ENCODE data around the gene NUDT1. TPM values are rescaled to one million over a fixed set of nuclear protein-coding genes. Genes with fewer than 3 reads are reported as not detected.
"Not testable (repeated sequence)": the region's sequence is repeated elsewhere in the genome, so short reads cannot be mapped to it uniquely, and the experiment has no call there.

The NUDT1 gene
- total RNA-seq, 2 experiments from 2014 or later: 85.5 to 86.8 TPM

DNA sequence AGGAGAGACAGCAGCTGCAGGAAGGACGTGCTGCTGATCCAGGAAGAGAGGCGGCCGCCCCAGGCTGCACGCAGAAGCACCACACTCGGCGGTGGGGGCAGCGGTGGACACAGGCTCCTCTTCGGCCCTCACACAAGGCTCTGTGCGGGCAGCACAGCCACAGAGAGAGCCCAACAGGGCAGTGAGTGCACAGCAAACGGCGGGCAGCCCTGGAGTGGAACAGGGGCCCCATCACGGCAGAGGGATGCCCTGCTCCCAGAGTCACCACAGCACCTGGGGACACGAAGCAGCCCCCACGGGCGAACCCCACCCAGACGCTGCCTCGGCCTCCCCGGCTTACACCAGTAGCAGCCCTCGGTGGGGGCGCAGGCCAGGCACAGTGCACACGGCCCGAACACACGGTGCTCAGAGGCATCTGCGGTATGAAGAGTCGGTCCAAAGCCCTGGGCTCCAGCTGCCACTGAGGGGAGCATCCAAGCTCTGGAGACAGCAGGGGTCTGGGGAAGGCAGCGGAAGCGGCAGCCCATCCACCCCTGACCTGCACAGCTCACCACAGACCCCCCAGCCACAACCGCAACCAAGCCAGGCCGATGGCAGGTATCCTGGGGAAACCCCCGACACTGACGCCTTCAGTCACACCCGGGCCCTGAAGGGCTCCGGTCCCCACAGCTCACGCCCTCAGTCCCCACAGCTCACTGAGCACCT is 16.8 kb downstream of the NUDT1 start:
- ChIA-PET POLR2A (interaction anchor here (0.9 kb wide), 1 partner anchor 14 kb away, joined by 3 read pairs; no protein-coding TSS in a partner anchor), CTCF (interaction anchor here (0.6 kb wide), 1 partner anchor 88 kb away, joined by 3 read pairs; no protein-coding TSS in a partner anchor)

DNA sequence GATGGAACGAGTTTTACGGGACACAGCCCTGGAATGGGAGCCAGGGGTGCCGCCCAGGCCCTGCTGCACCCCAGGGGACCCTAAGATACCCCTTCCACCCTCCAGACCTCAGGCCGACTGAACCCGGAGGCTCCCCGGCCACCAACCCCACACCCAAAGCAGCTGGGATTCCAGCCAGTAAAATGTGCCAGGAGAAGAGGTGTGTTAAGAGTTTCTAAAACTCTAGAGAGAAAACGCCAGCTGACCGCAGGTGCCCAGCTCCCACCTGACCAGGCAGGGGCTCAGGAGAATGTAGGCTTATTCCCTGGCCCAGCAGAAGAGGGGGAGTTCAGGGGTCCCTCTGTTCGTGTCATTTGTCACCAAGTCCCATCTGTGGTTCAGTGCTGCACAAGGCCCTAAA is 17.5 kb downstream of the NUDT1 start:
- ChIA-PET POLR2A (interaction anchor here (0.9 kb wide), 1 partner anchor 14 kb away, joined by 3 read pairs; no protein-coding TSS in a partner anchor), CTCF (interaction anchor here (0.6 kb wide), 1 partner anchor 87 kb away, joined by 3 read pairs; no protein-coding TSS in a partner anchor)

DNA sequence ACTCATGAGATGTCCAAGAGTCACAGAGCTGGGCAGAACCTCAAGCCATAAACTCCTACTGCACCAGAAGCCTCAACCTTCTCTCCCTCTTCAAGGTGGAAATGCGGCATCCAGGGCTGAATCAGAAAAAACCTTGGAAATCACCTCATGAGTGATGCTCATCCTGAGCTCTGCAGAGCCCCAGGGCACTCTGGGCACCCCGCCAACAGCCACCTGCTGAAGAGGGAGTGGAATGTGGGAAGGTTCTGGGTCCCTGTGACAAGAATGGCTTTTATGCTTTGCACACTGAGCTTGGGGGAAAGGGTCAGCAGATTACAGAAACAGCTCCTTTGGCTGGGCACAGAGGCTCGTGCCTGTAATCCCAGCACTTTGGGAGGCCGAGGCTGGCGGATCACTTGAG is 18.8 kb downstream of the NUDT1 start:
- POLR2A ChIA-PET: no interaction called here
- CTCF ChIA-PET: interaction anchor here (1.4 kb wide), 1 partner anchor 18 kb away, joined by 3 read pairs; the partner anchor contains the start of genes MRM2 and NUDT1

DNA sequence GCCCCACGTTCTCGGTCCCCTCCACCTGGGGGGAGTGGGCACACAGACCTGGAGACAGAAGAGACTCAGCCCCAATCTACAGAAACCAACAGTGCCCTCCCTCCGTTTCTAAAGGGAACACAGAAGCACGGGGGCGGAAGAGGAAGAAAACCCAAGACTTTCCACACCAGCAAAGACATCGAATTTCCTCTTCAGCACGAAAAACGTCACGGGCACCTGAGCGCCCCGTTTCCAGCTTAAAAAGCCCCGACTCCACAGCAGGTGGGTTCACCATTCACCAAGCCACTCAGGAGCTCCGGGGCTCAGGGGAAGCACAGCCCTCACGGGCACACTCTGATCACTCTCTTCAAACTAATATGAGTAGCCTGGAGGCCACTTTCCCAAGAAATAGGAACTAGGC is 19.6 kb downstream of the NUDT1 start:
- ChIA-PET POLR2A (no interaction called here), CTCF (interaction anchor here (1.4 kb wide), 1 partner anchor 19 kb away, joined by 3 read pairs; the partner anchor contains the start of genes MRM2 and NUDT1)

DNA sequence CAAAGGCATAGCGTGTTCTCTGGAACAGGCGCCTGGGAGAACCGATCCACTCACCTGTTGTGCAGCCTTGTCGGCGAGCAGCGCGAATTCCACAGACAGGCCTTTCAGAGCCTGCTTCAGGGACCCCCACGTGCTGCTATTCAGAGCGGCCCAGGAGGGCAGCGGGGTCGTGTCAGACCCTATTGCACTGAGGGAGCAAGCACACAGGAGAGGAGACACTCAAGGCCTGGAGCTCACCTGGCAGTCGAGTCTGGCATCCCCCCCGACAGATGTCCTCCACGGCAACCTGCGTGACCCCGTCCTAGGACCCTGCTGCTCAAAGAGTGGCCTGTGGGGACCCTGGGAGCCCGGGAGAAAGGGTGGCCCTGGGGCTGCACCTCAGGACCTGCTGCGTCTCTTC is 21.1 kb downstream of the NUDT1 start:
- CTCF ChIA-PET: no interaction called here
- POLR2A ChIA-PET: no interaction called here

DNA sequence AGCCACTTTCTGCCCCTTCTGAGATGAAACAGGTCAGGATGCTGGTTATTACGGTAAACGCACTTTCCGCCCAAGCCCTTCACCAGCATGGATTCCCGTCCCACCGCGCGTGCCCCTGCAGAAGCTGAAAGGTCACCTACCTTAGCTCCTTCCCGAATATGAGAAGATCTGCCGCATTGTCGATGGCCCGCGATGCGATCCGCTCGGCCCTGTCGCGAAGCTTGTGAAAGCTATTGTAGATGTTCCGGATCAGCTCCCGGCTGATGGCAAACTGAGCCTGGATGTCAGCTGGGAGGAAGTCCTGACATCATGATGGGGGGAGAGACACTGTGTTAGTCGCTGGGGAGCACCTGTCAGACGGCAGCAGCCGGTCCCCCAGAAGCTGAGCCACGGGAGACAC is 22.1 kb downstream of the NUDT1 start:
- CTCF ChIA-PET: no interaction called here
- POLR2A ChIA-PET: no interaction called here

DNA sequence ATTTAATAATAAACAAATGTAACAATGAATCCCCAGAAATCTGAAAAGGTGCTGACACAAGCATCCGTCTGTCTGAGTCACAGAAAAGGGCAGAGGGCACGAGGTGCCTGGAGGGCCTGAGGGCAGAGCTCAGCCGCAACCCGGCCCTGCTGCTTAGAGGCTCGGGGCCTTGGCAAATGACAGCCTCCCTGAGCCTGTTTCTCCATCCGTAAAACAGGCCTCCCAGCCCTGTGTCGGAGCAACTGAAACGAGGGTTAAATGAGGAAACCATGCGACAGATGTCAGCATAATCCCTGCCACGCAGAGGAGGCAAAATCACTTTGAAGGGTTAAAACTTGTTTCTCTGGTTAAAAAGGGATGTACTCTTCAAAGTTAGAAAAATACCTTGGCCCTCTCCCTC is 24.9 kb downstream of the NUDT1 start:
- CTCF ChIA-PET: no interaction called here
- POLR2A ChIA-PET: no interaction called here

DNA sequence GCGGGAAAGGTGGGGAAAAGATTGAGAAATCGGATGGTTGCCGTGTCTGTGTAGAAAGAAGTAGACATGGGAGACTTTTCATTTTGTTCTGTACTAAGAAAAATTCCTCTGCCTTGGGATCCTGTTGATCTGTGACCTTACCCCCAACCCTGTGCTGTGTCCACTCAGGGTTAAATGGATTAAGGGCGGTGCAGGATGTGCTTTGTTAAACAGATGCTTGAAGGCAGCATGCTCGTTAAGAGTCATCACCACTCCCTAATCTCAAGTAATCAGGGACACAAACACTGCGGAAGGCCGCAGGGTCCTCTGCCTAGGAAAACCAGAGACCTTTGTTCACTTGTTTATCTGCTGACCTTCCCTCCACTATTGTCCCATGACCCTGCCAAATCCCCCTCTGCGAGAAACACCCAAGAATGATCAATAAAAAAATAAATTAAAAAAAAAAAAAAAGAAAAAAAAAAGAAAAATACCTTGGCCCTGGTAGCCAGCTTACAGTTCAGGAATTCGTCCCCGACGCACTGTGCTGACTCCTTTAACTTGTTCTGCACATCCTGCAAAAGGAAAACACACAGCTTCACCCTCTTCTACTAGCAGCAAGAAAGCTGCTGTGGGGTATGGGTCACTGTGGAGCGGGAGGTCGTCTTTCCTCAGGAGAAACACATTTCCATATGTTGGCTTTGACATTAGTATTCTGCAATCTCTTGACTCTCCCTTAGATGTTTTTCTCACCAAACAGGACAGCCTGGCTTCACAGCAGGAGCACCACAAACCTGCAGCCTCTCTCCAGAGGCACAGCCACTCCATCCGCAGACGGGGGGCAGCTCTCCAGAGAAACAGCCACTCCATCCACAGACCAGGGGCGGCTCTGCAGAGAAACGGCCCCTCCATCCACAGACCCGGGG is 27.3 kb downstream of the NUDT1 start:
- POLR2A ChIA-PET, CTCF ChIA-PET: not testable (repeated sequence)

DNA sequence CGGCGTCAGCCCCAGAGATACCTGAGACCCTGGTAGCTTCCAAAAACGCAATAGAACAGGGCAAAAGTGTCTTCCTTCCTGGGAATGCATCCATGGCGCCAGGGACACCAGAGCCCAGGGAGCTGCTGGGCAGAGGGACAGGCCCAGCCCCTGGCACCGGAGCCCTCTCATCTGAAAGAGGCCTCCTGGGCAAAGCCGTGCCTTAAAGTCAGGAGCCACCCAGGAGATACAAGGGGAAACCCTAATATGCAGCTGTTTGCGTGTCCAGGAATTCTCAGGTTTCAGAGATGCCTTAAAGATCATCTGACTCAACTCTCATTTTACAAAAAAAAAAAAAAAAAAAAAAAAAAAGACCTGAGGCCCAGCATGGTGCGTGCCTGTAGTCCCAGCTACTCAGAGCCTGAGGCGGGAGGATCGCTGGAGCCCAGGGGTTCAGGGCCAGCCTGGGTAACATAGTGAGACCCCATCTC is 28.0 kb downstream of the NUDT1 start:
- POLR2A ChIA-PET: no interaction called here
- CTCF ChIA-PET: interaction anchor here (1.0 kb wide), 1 partner anchor 19 kb away, joined by 3 read pairs; no protein-coding TSS in a partner anchor

DNA sequence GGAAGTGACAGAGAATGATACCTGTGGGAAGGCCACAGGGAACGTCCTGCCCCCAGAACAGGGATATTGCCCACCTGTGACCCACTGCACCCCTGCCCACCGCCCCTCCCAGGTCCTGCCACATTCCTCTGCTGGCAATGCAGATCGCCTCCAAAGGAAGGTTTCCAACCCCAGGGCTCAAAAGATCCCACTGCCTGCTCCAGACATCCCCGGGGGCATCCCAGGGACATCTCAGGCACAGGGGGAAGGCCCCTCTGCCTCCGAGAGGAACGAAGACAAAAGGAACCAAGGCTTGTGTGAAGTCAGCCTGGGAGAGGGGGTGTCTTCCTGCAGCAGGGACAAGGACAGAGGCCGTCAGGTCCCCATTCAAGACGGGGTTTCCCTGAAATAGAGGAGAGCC is 28.5 kb downstream of the NUDT1 start:
- ChIA-PET CTCF (interaction anchor here (1.0 kb wide), 1 partner anchor 18 kb away, joined by 3 read pairs; no protein-coding TSS in a partner anchor), POLR2A (no interaction called here)

DNA sequence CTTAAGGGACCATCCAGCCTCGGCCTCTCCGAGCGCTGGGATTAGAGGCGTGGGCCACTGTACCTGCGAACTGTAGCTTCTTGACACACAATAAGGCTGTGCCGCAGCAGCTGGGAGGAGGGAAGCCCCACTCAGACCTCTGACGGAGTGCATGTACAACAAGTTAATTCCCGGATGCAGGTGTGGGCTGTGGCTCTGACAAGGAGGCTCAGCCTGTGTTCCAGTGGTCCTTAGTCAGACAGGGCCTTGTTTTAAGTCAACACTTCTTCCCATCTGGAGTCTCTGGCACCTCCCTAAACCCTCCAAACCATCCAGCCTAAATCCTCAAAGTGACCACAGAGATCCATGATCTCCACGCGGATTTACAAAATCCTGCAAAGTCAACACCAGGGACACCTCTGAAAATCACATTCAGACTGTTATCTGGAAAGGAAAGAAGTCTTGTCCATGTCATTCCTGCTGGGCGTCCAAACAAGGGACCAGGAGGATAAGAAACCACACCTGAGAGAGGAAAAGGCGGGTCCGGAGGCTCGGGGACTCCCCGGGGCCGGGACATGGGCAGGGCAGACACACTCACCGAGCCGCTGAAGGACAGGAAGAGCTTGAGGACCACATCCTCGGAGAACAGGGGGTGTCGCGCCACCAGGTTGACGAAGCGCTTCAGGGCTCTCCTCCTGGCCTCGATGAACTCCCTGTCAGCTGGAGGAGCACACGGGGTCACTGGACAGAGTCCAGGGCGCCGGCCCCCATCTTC is 29.4 kb downstream of the NUDT1 start:
- CTCF ChIA-PET: no interaction called here
- POLR2A ChIA-PET: no interaction called here

DNA sequence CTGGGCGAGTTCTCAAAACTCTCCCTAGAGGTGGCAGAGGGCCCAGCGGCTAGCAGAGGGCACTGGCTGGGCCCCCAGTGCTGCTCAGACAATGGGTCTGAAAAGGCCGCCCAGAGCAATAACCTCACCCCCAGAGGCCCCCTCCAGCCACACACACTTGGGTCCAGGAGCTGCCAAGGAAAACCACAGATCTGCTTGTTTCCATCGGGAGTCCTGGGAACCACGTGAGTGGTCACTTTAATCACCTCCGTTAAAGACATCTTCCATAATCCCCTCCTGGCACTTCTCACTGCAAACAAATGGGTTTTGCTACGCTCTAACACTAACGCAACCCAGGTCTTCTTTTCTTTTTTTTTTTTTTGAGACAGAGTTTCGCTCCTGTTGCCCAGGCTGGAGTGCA is 30.0 kb downstream of the NUDT1 start:
- POLR2A ChIA-PET: no interaction called here

DNA sequence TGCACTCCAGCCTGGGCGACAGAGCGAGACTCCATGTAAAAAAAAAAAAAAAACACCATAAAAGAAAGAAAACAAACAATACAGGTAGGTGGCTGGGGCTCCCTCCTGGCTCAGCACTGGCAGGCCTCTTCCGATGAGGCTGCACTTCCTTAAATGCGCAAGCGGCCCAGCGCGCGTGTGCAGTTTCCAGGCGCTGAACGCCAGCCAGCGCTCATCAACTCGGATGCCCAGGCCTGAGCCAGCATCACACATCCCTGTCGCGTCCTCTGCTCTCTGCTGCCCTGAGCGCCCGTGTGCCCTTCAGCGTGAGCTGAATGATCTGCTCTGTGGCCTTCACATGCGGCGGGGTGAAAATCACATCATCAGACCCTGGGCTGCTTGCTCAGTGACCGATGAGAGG is 31.8 kb downstream of the NUDT1 start:
- POLR2A ChIA-PET: no interaction called here
- CTCF ChIA-PET: no interaction called here

More for the DNA sequence above, 30.0 kb downstream of the NUDT1 start:
- CTCF ChIA-PET: no interaction called here

DNA sequence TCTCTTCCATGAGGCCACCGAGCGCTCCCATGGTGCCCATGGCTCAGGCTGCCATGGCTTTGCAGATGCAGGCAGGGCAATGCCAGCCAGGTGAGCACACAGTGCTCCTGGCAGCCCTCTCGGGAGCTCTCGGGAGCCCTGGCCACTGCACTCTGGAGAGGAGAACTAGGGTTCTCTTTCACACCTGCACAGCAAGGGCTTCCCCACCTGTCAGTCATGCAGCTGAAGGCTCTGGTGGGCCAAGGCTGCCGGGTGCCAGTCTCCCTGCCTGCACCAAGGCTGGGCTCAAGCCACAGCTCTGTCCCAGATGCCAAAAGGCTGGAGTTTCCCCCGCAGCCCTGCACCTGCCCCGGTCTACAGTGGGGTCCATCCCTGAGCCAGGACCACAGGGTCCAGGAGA is 32.6 kb downstream of the NUDT1 start:
- ChIA-PET POLR2A (no interaction called here), CTCF (no interaction called here)

DNA sequence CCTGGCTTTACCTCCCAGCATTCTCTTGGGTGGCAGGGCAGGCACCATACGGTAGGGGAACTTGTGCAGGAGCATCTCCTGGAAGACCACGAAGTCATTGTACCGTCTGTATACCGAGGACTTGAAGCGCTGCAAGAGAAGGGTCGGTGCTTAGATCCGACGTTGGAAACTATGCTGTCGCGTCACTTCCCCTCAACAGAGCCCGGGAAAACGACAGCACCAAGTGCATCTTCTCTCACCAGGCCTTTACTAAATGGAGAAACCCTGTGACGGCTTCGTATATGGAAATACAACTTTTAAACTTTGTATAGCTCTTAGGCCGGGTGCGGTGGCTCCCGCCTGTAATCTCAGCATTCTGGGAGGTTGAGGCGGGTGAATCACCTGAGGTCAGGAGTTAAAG is 33.1 kb downstream of the NUDT1 start:
- POLR2A ChIA-PET: no interaction called here
- CTCF ChIA-PET: no interaction called here

DNA sequence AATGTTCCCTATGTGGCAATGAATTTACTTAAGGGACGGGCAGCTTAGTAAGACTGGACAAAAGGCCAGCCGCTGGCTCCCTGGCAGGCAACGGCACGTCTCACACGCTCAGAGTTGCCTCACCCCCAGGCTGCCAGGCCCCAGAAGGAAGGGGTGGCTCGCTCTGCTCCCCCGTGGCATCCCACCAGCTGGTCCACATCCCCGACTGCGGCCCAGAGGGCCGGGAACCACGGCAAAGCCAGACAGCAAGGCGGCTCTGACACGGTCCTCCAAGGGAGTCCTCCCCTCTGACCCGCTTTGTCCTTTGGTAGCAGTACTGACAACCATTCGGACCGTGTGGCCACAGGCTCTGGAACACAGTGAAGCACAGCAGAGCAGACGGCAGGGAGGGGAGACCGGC is 34.1 kb downstream of the NUDT1 start:
- POLR2A ChIA-PET: no interaction called here

DNA sequence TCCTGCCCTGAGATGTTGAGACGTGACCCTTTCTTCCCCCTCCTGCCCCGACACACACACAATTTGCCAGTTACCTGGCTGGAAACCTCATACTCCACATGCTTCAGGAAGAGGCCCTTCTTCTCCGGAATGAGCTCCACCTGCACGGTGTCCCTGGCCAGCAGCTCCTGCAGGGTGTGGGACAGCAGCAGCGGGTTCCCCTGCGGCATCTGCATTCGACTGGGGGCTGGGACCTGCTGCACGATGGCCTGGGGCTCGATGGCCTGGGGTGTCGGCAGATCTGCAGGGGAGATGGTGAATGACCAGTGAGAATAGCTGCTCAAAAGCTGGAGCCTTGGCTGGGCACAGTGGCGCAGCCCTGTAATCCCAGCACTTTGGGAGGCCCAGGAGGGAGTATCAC is 36.0 kb downstream of the NUDT1 start:
- CTCF ChIA-PET: no interaction called here
- POLR2A ChIA-PET: no interaction called here

More for the DNA sequence above, 34.1 kb downstream of the NUDT1 start:
- CTCF ChIA-PET: interaction anchor here (1.0 kb wide), 1 partner anchor 27 kb away, joined by 3 read pairs; no protein-coding TSS in a partner anchor

DNA sequence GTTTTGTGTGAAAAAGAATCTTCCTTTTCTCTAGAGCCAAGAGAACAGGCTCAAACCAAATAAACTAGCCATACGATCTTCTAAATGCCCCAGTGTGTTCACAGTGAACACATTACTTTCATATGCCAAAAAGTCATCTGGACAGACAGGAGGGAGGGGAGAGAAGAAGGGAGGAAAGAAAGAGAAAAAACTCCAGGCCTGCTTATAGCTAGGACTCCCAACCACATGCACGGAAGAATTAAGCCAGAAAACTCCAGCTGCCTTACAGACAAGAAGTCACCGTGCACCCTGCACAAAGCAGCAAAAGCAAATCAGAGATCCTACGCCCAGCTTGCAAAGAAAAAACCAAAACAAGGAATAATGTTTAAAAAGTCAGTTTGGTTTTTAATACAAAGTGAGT is 37.9 kb downstream of the NUDT1 start:
- POLR2A ChIA-PET: no interaction called here
- CTCF ChIA-PET: no interaction called here

DNA sequence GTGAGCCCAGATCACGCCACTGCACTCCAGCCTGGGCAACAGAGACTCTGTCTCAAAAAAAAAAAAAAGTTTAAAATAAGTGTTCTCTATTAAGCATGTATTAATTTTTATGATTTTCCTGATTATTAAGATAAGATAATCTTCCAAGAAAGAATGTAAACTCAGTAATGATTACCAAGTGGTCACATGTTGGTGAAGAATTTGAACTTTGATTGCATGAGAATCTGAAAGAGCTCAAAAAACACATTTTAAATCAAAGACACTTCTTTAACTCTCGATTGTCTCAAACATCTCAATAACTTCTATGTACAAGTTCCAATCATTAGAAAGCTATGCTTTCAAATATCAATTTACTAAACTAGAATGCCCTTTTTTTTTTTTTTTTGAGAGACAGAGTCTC is 38.4 kb downstream of the NUDT1 start:
- POLR2A ChIA-PET: no interaction called here

DNA sequence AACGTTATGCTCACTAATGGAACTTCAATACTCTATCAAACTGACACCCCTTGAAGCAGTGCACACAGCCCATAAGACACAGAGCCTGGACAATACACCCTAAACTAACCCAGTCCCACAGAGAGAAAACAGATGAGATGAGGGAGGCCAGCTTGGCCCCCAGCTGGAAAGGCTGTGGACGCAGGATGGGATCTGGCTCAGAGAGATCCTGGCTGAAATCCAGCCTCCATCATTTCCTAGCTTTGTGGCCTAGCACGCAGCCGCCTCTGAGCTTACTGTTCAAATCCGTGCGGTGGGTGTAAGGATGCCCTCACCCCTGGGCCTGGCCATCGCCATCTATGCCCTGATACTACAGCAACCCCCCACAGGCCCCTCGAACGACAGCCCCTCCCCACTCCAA is 39.5 kb downstream of the NUDT1 start:
- ChIA-PET POLR2A (no interaction called here), CTCF (no interaction called here)

More for the DNA sequence above, 38.4 kb downstream of the NUDT1 start:
- CTCF ChIA-PET: interaction anchor here (0.7 kb wide), 1 partner anchor 11 kb away, joined by 3 read pairs; no protein-coding TSS in a partner anchor
